Measurements from ENCODE around the gene GTF3C1.

Gene GTF3C1

GRCh38 chr16:27505297-27506236 is 44.1 kb downstream of the GTF3C1 start:
- no peak for DNase-seq (ENCODE audit: low read depth)
- no peak for TF ChIP-seq MAX (IDR thresholded peaks at IDR 0.05; ENCODE audit: low read depth, low read length)
- no peak for TF ChIP-seq POLR2A (IDR thresholded peaks at IDR 0.05; ENCODE audit: extremely low read depth, insufficient read length)
- TF ChIP-seq MYC (IDR thresholded peaks at IDR 0.05; ENCODE audit: low read depth, low read length), result no peak
- no peak for TF ChIP-seq CTCF (IDR thresholded peaks at IDR 0.05; ENCODE audit: low read depth, low read length)
- H3K4me3 ChIP-seq (ENCODE audit: low read depth, low read length), result no peak overlapping the region

GRCh38 chr16:27503662-27504061 is 46.1 kb downstream of the GTF3C1 start:
- H3K4me3 ChIP-seq (ENCODE audit: low read depth, low read length), result no peak overlapping the region
- TF ChIP-seq POLR2A (IDR thresholded peaks at IDR 0.05; ENCODE audit: extremely low read depth, insufficient read length) (no peak), MYC (IDR thresholded peaks at IDR 0.05; ENCODE audit: low read depth, low read length) (no peak), CTCF (IDR thresholded peaks at IDR 0.05; ENCODE audit: low read depth, low read length) (no peak), MAX (IDR thresholded peaks at IDR 0.05; ENCODE audit: low read depth, low read length) (no peak)
- DNase-seq (ENCODE audit: low read depth), result no peak

- DNase-seq (ENCODE audit: low read depth), result no peak
- TF ChIP-seq POLR2A (IDR thresholded peaks at IDR 0.05; ENCODE audit: extremely low read depth, insufficient read length), result no peak
- TF ChIP-seq MYC (IDR thresholded peaks at IDR 0.05; ENCODE audit: low read depth, low read length), result no peak
- no peak for TF ChIP-seq MAX (IDR thresholded peaks at IDR 0.05; ENCODE audit: low read depth, low read length)
- TF ChIP-seq CTCF (IDR thresholded peaks at IDR 0.05; ENCODE audit: low read depth, low read length), result no peak
- H3K4me3 ChIP-seq (ENCODE audit: low read depth, low read length), result no peak overlapping the region
Observed at GRCh38 chr16:27500801-27501200, 48.9 kb downstream of the GTF3C1 start.

GRCh38 chr16:27499659-27500055 is 50.1 kb downstream of the GTF3C1 start:
- no peak for DNase-seq (ENCODE audit: low read depth)
- H3K4me3 ChIP-seq (ENCODE audit: low read depth, low read length), result no peak overlapping the region
- TF ChIP-seq MAX (IDR thresholded peaks at IDR 0.05; ENCODE audit: low read depth, low read length) (no peak), POLR2A (IDR thresholded peaks at IDR 0.05; ENCODE audit: extremely low read depth, insufficient read length) (no peak), MYC (IDR thresholded peaks at IDR 0.05; ENCODE audit: low read depth, low read length) (no peak), CTCF (IDR thresholded peaks at IDR 0.05; ENCODE audit: low read depth, low read length) (no peak)

GRCh38 chr16:27498916-27499658 is 50.6 kb downstream of the GTF3C1 start:
- no peak for TF ChIP-seq CTCF (IDR thresholded peaks at IDR 0.05; ENCODE audit: low read depth, low read length)
- TF ChIP-seq MYC (IDR thresholded peaks at IDR 0.05; ENCODE audit: low read depth, low read length), result no peak
- TF ChIP-seq POLR2A (IDR thresholded peaks at IDR 0.05; ENCODE audit: extremely low read depth, insufficient read length), result no peak
- TF ChIP-seq MAX (IDR thresholded peaks at IDR 0.05; ENCODE audit: low read depth, low read length), result no peak
- no peak overlapping the region for H3K4me3 ChIP-seq (ENCODE audit: low read depth, low read length)
- no peak for DNase-seq (ENCODE audit: low read depth)

All from NB4 (cell line).